Measurements from ENCODE around the gene TRAPPC2L. TPM values are rescaled to one million over a fixed set of nuclear protein-coding genes. Genes with fewer than 3 reads are reported as not detected.

Gene TRAPPC2L
- total RNA-seq, 1 donor = 43.1 TPM

DNA sequence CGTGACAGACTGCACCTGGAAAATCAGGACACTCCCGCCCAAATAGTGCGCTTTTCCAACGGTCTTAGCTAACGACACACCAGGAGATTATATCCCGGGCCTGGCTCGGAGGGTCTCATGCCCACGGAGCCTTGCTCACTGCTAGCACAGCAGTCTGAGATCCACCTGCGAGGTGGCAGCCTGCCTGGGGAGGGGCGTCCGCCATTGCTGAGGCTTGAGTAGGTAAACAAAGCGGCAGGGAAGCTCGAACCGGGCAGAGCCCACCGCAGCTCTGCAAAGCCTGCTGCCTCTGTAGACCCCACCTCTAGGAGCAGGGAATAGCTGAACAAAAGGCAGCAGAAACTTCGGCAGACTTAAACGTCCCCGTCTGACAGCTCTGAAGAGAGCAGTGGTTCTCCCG lies 5.3 kb upstream of the TRAPPC2L start:
- no peak overlapping the region for H3K4me3 ChIP-seq (ENCODE audit: insufficient read depth, low read length)
- no peaks in the 10 kb centered on the region for H3K27me3 ChIP-seq (ENCODE audit: insufficient read depth, low read length)
- no peak overlapping the region for H3K4me2 ChIP-seq (ENCODE audit: insufficient read depth, low read length)
- peaks cover 16% of the 10 kb centered on the region for H4K20me1 ChIP-seq (ENCODE audit: insufficient read depth, low read length)
- TF ChIP-seq, protein P1, sequence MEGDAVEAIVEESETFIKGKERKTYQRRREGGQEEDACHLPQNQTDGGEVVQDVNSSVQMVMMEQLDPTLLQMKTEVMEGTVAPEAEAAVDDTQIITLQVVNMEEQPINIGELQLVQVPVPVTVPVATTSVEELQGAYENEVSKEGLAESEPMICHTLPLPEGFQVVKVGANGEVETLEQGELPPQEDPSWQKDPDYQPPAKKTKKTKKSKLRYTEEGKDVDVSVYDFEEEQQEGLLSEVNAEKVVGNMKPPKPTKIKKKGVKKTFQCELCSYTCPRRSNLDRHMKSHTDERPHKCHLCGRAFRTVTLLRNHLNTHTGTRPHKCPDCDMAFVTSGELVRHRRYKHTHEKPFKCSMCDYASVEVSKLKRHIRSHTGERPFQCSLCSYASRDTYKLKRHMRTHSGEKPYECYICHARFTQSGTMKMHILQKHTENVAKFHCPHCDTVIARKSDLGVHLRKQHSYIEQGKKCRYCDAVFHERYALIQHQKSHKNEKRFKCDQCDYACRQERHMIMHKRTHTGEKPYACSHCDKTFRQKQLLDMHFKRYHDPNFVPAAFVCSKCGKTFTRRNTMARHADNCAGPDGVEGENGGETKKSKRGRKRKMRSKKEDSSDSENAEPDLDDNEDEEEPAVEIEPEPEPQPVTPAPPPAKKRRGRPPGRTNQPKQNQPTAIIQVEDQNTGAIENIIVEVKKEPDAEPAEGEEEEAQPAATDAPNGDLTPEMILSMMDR (IDR thresholded peaks at IDR 0.05; ENCODE audit: extremely low read depth, low read depth, low read length) = no peak
- peaks cover 3% of the 10 kb centered on the region for H3K36me3 ChIP-seq (ENCODE audit: insufficient read depth, low read length)
- H3K9me3 ChIP-seq (ENCODE audit: low read depth, low read length) = no peaks in the 10 kb centered on the region
- H3K27ac ChIP-seq (ENCODE audit: low read depth, low read length) = no peak overlapping the region
- H2AFZ ChIP-seq (ENCODE audit: low read length) = no peak overlapping the region
- peaks cover 7% of the 10 kb centered on the region for H3K4me1 ChIP-seq (ENCODE audit: insufficient read depth, low read length)
- H3K79me2 ChIP-seq (ENCODE audit: insufficient read depth, low read length) = peaks cover 8% of the 10 kb centered on the region
- no peak for DNase-seq (ENCODE audit: insufficient read length, low spot score, missing footprints)

DNA sequence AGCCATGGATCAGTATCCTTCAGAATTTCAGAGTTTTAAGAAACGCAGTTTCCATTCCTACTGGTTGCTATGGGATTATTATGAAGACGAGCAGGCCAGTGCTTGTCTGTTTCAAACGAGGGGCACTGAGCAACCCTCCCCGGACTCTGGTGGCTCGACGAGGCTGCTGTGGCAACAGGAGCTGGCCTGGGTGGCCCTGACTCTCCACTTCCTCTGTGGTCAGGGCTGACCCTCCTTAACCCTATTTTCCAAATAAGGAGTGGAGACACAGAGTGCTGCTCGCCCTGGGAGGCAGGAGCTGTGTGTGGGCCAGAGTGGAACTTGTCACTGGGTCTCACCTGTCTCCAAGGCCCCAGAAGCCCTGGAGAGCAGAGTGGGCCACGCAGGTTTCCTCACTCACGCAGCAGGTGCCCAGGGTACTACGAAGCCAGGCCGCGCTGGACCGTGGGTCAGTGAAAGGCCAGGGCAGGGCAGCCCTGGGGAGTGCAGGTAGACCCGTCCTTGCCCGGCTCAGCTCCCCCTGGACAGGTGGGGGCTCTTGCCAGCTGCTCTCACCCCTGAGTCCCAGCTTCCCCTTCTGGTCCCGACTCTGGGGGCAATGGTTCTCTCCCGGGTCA lies 3.5 kb upstream of the TRAPPC2L start:
- TF ChIP-seq, protein P1 (IDR thresholded peaks at IDR 0.05; ENCODE audit: extremely low read depth, low read depth, low read length) = no peak
- Histone ChIP-seq H3K4me1 (ENCODE audit: insufficient read depth, low read length) (peaks cover 15% of the 10 kb centered on the region), H3K36me3 (ENCODE audit: insufficient read depth, low read length) (peaks cover 3% of the 10 kb centered on the region), H3K27me3 (ENCODE audit: insufficient read depth, low read length) (no peaks in the 10 kb centered on the region), H3K9me3 (ENCODE audit: low read depth, low read length) (no peaks in the 10 kb centered on the region), H3K79me2 (ENCODE audit: insufficient read depth, low read length) (peaks cover 22% of the 10 kb centered on the region), H3K4me2 (ENCODE audit: insufficient read depth, low read length) (no peak overlapping the region), H4K20me1 (ENCODE audit: insufficient read depth, low read length) (peaks cover 16% of the 10 kb centered on the region), H3K27ac (ENCODE audit: low read depth, low read length) (no peak overlapping the region), H3K4me3 (ENCODE audit: insufficient read depth, low read length) (no peak overlapping the region), H2AFZ (ENCODE audit: low read length) (no peak overlapping the region)
- DNase-seq (ENCODE audit: insufficient read length, low spot score, missing footprints) = no peak

DNA sequence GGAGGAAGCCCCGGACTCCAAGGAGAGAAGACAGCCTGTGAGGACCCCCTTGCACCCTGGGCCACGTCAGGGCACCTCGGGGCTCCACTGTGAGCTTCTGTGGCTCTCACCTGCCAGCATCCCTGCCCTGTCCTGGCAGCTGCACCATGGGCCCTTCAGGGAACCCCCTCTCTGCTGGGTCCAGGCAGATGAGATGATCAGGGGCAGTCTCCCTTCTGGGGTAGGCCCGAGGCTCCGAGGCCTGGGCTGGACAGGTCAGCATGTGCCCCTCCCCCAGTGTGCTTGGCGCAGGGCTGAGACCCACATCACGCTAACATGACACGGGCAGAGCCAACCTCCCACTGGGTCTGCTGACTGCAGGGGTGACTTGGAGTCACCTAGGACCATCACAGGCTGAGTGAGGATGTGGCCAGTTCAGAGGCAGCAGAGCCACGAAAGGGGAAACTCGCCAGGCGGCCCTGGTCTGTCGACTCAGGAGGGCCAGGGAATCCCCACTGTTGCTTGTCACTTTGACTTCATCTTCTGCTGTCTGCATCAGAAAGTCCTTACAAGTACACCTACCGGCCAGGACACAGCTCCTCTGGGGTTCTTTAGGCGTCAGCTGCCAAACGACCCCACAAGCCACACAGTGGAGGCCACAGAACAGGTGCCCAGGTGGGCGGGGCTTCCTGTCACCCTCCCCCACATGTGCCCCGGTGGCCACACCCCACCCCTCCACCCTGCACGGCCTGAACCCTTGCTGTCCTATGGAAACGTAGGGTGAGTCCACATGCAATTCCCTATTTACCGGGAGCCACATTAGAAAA lies 2.4 kb upstream of the TRAPPC2L start:
- Histone ChIP-seq H3K9me3 (ENCODE audit: low read depth, low read length) (no peaks in the 10 kb centered on the region), H3K4me3 (ENCODE audit: insufficient read depth, low read length) (no peak overlapping the region), H4K20me1 (ENCODE audit: insufficient read depth, low read length) (peaks cover 18% of the 10 kb centered on the region), H3K36me3 (ENCODE audit: insufficient read depth, low read length) (peaks cover 9% of the 10 kb centered on the region), H3K27me3 (ENCODE audit: insufficient read depth, low read length) (no peaks in the 10 kb centered on the region), H3K4me1 (ENCODE audit: insufficient read depth, low read length) (peaks cover 15% of the 10 kb centered on the region), H2AFZ (ENCODE audit: low read length) (no peak overlapping the region), H3K4me2 (ENCODE audit: insufficient read depth, low read length) (no peak overlapping the region), H3K27ac (ENCODE audit: low read depth, low read length) (no peak overlapping the region), H3K79me2 (ENCODE audit: insufficient read depth, low read length) (peaks cover 23% of the 10 kb centered on the region)
- no peak for DNase-seq (ENCODE audit: insufficient read length, low spot score, missing footprints)
- TF ChIP-seq, protein P1 (IDR thresholded peaks at IDR 0.05; ENCODE audit: extremely low read depth, low read depth, low read length) = no peak

DNA sequence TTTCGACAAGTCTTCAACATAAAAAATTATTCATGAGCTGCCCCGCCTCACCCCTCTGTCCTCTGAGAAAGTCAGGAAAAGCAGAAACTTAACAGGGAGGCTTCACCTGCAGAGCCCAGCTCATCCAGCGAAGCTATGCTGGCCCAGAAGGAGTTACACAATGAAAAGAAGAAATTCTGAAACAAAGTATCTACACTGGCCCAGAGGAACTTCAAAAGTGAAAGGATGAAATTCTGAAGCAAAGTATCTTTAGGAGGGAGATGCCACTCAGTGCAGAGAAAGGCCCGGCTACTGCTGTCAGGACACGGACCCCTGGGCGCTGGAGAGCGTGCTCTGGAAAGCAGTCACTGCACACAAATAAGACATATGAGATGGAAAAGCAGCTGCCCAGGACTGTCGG lies 1.8 kb upstream of the TRAPPC2L start:
- Histone ChIP-seq H3K79me2 (ENCODE audit: insufficient read depth, low read length) (peaks cover 25% of the 10 kb centered on the region), H2AFZ (ENCODE audit: low read length) (no peak overlapping the region), H3K4me2 (ENCODE audit: insufficient read depth, low read length) (no peak overlapping the region), H3K36me3 (ENCODE audit: insufficient read depth, low read length) (peaks cover 16% of the 10 kb centered on the region), H3K27me3 (ENCODE audit: insufficient read depth, low read length) (no peaks in the 10 kb centered on the region), H3K9me3 (ENCODE audit: low read depth, low read length) (no peaks in the 10 kb centered on the region), H3K4me1 (ENCODE audit: insufficient read depth, low read length) (peaks cover 15% of the 10 kb centered on the region), H3K4me3 (ENCODE audit: insufficient read depth, low read length) (no peak overlapping the region), H4K20me1 (ENCODE audit: insufficient read depth, low read length) (peaks cover 16% of the 10 kb centered on the region), H3K27ac (ENCODE audit: low read depth, low read length) (no peak overlapping the region)
- DNase-seq (ENCODE audit: insufficient read length, low spot score, missing footprints) = no peak
- TF ChIP-seq, protein P1 (IDR thresholded peaks at IDR 0.05; ENCODE audit: extremely low read depth, low read depth, low read length) = no peak

Measured in osteoblast (primary cell).